GM18511 (cell line): ENCODE data around the gene IFI44.

ENCODE experiments used
- ATAC-seq: cut with Tn5 transposase; IDR thresholded peaks from one replicate; pipeline ENCODE4 v1.9.1; 2021; ENCODE audit warnings: mild to moderate bottlenecking, moderate library complexity; ENCODE audit not compliant: unreplicated experiment

IFI44 gene

DNA sequence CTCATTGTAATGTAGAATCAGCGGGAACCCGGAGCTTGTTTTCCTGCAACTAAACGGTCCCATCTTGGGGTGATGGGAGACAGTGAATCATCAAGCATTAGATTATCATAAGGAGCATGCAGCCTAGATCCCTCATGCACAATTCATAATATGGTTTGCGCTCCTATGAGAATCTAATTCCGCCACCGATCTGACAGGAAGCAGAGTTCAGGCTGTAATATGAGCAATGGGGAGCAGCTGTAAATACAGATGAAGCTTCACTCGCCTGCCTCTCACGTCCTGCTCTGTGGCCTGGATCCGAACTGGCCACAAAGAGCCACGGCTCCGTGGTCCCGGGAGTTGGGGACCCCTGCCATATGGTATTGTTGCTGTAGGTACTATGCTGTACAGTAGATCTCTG, 1.6 kb downstream of the IFI44 start:
- peak; percentile 55 for ATAC-seq

DNA sequence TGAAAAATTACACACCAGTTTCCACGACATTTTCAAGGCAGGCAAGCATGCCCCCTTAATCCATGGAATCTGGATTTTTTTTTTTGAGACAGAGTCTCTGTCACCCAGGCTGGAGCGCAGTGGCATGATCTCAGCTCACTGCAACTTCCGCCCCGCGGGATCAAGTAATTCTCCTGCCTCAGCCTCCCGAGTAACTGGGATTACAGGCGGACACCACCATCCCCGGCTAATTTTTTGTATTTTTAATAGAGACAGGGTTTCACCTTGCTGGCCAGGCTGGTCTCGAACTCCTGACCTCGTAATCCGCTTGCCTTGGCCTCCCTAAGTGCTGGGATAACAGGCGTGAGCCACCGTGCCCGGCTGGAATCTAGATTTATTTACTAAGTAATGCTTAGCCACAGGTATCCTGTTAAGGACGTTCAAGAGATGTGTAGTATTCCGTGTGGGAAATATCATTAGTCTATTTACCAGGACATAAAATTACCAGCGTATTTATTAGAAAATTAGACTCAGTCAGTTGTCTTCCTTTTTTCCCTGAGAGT, 2.5 kb downstream of the IFI44 start:
- ATAC-seq: no peak

DNA sequence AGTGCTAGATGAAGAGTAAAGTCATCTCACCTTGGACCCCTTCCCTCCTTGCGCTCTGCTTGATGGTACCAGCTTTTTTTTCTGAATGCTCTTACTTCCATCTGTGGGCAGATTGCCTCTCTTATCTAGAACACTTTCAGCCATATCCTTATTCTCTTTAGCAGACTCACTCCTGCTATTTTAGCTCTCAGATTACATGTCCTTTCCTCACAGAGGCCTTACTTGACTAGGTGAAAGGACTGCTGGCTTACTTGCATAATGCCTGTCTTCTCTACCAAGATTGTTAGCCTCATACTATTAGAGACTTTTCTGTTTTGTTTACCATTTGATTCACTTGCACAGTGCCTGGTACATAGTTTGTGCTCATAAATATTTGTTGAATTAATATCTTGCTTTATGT, 9.3 kb downstream of the IFI44 start:
- ATAC-seq: no peak

DNA sequence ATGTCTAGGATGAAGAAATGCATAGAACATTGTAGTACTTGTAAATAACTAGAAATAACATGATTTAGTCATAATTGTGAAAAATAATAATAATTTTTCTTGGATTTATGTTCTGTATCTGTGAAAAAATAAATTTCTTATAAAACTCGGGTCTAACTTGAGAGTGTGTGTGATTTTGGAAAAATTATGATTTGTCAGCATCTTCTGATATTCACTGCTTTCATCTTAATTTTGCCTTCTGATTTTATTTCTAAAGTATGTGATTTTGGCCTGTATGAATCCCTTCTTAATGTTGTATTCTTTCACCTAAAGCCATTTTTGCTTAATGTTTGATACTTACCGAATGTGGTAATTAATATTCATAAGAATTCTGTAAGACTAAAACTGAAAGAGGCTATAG, 14.3 kb downstream of the IFI44 start:
- ATAC-seq: no peak

DNA sequence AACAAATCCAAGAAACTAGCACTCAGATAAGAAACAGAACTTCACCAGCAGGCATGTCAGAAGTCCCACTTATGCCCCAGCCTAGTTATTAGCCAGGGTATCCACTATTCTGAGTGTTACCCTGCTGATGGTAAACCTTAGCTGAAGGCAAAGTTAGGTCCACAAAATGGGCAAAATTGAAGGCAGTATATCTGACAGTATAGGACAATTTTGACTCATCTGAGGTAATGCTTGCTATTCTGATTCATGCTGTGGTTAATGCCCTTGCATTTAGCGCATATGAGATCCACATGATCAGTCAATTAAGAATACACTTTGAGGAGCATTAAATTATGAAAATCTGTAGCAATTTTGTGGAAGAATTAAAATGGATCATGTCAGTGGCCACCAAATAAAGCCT, 15.1 kb downstream of the IFI44 start:
- ATAC-seq: no peak

DNA sequence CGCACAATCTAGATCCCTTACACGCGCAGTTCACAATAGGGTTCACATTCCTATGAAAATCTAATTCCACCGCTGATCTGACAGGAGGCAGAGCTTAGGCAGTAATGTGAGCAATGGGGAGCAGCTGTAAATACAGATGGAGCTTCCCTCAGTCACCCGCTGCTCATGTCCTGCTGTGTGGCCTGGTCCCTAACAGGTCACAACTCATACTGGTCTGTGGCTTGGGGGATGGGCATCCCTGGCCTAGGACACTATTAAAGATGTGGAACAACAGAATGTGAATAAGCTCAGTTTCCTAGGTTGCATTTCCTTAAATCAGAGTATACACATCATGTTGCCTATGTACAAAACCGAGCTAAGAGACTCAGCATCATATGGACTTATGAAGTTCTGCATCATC, 16.2 kb downstream of the IFI44 start:
- no peak for ATAC-seq

DNA sequence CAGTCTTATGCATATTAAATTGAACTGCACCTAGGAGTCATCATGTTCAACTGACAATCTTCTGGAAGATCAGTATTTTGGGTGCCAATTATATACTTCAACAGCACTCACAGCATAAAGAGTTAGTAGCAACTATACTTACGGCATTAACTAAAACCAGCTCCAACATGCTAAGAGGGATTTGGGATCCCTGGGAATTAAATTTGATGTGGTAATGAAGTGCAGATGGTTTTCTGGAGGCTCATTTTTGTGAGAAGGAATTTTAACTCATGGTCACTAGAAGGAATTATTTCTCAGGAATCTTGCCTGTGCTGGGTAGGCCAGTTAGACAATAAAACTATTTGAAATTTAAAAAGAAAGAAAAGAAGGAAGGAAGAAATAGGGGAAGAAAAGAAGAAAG, 18.3 kb downstream of the IFI44 start:
- no peak for ATAC-seq

DNA sequence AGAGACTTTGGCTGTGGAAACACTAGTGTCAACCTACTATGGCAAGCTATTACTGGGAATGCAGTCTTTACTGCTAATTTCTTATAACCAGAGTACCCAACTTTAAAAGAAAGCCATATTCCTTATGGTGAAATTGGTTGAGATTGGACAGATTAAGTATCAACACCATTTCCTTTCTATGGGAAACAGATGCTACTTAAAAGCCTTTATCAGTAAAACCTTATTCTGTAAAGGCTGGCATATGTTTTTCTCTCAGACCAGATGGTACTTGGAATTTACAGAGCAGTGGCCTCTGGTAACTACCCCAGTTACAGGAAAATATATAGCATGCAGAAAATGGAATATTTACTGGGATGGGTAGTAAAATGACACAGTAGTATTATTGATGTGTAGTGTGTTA, 18.8 kb downstream of the IFI44 start:
- ATAC-seq: no peak

DNA sequence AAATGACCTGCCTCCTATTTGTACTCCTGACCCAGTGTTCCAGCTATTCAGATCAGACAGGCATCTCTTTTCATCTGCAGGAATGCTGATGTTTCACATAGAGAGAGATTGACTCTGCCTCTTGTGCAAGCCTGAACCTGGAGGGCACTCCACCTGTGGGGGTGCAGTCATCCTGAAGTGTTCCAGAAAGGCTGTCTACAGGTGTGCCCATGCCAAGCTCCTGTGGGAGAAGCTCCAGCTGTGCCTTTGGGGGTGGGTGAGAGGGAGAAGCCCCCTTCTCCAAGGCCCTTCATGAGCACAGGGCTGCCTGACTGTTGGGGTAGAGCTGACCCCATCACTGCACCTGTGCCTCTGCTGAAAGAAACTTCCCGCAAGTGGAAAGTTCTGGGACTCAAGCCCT, 22.8 kb downstream of the IFI44 start:
- no peak for ATAC-seq

DNA sequence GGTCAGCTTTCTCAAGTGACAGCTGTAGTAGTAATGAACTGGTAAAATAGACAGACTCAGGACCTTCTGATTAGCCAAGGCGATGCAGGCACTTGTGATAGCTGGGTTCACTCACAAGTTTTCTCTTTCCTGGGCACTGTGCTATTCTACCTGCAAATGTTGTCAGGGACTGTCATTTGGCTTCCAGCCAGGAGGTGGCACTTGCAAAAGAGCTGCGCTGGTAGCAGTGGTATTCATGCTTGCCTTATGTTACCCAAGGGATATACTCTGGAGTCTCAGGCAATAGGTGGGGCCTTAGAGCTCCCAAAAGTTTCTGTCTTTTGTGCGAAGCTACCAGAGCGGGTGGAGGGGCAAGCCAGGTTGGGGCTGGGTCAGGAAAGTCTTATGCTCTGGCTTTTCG, 23.5 kb downstream of the IFI44 start:
- no peak for ATAC-seq

DNA sequence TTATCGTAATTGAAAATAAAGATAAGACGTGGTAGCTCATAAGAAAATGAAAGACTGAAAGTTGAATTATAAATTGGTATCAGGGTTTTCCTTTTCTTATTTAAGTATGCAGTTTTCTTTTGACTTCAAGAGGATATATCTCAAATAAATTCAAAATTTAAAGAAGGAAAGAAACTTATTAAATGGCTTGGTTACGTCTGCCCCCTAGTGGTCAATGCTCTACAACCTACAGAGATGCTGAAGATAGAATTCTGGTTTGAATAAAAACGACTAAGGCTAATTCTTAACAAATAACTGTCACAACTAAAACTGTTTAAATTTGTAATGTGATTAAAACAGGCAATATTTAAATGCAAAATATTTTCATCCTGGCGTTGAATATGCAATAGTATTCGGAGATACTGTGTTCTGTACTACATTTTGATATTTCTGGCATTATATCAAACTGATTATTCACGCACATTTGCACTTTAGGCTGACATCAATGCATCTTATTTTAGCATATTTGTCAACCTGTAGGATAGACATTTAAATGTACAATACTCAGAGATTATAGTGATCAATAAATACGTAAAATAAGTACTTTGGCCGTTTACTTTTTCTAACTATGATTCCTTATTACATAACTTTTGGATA, 26.8 kb downstream of the IFI44 start:
- peak; percentile 43 for ATAC-seq

DNA sequence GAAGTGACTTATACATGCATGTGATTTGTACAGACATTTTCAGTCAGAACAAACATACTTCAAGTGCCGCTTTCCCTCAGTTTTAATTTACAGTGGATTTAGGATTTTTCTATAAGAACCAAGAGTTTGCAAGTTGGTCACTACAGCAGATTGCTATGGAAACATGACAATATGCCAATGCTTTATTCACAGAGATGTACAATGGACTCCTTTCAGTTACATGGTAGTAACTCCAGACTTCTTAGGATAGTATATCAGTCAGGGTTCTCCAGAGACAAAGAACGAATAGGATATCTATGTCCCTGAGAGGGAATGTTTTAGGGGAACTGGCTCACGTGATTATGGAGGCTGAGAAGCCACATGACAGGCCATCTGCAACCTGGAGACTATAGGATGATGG, 27.4 kb downstream of the IFI44 start:
- ATAC-seq: no peak

DNA sequence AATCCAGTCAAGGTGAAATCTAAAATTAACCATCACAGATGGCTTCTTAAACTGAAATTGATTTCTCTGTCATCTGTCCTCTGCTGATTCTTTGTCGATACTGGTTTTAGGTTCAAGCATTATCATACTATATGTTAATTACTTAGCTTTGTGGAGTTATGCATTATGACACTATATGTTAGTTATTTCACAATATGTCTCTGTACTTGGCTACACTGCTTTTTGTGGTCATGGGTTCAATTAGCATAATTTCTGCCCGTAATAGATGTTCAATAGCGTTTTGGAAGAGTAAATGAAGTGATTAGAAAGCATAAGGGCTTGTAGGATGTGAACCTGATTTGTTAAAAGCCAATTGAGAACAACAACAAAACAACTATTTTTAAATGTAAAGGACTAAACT, 28.2 kb downstream of the IFI44 start:
- ATAC-seq: no peak

DNA sequence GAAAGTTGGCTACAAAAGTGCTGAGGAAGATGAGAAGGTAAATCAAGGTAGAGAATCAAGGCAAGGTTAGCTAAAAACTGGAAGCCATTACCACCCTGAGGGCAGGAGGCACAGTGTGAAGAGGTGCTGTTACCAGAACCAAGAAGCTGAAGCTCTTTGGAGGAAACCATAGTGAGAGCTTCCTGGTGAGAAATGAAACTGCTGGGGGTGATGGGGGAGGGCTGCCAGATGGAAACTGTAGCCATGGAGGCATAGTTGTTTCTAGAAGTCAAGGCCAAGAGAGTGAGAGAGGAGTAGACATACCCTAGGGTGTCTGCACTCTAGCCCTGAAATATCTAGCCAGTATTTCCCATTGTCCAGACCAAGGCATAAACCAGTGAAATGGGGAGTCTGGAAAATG, 28.7 kb downstream of the IFI44 start:
- peak; percentile 88 for ATAC-seq

DNA sequence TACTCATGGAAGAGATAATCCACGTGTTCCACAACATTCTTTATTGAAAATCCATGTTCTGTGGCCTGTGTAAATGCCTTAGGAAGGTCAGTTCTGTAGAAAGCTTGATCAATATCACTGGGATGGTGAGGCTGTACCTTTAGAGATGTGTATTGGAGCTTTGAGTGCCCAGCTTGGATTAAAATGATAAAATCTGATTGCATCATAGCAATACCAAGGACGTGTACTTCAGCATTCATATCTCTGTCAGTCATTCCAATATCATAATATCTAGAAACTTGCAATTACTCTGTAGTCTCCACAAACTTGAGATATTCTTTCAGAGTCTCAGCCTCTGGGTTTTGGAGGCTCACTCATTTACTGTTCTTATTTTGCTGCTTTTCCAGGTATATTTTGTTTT, 31.6 kb downstream of the IFI44 start:
- ATAC-seq: no peak

DNA sequence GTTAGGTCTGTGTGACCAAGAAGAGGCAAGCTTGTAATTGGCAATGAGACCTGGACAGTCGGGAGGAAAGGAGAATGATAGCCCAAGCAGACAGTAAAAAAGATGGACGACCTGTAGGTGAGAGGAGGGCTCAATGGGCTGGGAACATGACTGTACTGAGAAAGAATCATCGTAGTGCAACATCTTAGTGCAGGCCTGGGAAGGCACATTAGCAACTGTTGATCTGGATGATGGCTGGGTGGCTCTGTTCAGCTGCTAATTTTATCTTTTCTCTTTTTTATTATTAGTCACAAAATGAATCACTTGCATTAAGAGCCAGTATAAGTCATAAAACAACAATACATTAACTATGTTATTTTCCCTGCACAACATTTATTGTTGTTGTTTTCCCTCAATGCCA, 32.9 kb downstream of the IFI44 start:
- ATAC-seq: no peak

DNA sequence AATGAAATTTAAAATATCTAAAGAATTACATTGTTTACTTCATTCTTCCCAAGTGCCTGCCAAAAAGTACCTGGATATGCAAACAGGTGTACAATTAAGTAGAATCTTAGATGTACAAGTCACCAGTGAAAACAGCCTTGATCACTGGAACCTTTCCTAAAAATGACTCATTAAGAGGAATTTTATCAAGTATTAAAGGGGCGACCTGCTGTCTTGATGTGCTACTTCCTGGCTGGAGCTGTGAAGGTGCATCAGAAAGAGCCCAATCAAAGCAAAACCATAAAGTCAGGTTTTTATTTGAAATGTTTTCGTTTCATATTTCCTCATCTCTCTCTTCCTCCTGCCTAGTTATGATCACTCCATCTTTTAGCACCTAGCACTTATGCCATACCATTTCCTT, 33.4 kb downstream of the IFI44 start:
- no peak for ATAC-seq

DNA sequence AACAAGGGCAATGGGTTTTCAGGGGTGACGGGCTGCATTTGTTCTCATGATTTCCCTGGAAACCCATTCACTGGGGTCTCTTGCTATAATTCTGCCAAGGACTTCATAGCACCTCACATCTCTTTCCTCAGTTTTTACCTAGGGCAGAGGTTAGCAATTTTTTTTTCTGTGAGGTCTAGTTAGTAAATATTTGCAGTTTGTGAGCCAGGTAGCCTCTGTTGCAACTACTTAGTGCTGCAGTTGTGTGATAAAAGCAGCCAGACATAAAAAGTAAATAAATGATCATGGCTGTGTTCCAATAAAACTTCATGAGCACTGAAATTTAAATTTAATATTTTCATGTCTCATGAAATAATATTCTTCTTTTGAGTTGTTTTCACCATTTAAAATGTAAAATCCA, 37.7 kb downstream of the IFI44 start:
- ATAC-seq: no peak

DNA sequence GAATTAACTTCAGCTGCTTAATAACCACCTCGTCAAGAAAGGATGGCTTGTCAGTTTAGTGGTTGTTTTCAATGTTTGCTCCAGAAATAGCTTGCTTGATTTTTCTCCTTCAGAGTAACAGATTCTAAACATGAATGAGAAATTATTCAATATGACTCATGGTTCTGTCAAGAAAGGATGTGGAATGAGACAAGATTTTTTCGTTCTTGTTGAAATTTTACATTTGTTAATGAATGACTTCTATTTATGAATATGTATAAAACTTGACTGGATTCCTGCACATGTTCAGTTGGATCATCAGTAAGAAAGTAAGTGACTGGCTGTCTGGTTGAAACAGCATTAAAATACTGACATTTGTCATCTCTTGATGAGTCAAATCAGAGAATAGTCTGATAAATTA, 38.3 kb downstream of the IFI44 start:
- peak; percentile 53 for ATAC-seq

DNA sequence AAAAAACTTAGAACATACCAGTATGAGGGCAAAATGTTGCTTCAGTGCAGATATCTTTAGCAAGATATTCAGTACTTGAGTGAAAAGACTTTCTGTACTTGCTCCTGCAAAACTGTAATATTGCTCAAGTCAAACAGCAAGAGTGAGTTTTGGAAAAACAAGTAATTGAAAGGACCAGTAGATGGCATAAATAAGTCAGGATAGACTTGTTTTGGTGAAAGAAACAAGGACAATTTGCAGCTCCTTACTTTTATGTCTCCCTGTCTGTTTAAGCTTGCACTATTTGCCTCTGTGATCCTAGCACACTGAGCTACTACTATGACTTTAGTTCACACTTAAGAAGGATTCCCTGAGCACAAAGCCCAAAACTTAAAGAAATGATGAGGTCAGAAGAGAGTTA, 39.1 kb downstream of the IFI44 start:
- no peak for ATAC-seq

DNA sequence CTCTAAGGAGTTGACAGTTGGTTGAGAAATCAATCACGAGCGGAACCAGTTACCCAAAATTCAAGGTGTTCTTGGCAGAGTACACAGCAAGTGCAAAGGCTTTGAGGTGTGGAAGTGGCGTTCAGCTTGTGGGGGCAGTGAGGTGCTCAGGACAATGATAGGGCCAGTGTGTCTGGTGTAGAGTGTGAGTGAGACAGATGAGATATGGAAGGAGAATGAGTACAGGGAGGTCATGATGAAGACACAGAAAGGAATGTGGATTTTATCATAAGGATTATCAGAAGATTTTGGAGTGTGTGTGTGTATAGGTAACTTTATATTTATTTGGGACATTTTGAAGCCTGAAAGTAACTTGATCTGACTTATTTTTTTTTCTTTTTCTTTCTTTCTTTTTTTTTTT, 40.9 kb downstream of the IFI44 start:
- ATAC-seq: no peak

DNA sequence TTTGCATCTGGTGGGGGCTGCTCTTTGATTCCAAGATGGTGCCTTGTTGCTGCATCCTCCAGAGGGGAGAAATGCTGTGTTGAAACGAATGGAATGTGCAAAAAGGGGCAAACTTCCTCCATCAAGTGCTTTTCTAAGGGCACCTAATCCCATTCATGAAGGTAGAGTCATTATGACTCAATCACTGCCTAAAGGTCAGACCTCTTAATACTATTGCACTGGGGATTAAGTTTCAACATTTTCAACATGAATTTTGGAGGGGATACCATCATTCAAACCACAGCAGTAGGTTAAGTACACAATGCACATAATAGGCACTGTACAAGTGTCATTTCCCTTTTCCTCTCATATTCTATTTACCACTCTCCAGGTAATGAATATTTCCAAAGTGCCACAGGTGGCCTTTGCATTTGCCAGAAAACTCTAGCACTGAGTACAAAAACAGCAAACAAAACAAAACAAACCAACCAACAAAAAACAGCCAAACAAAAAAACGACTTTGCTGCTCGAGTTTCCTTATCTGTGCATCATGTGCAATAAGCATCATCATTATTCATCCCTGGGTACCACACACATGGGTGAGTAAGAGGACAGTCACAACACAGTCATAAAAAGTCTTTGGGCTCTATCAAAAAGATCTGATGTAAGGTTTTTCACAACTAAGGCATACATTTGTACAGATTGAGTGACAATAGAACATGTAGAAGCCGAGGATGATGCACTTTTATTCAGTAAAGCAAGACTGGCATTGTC, 42.5 kb downstream of the IFI44 start:
- no peak for ATAC-seq

DNA sequence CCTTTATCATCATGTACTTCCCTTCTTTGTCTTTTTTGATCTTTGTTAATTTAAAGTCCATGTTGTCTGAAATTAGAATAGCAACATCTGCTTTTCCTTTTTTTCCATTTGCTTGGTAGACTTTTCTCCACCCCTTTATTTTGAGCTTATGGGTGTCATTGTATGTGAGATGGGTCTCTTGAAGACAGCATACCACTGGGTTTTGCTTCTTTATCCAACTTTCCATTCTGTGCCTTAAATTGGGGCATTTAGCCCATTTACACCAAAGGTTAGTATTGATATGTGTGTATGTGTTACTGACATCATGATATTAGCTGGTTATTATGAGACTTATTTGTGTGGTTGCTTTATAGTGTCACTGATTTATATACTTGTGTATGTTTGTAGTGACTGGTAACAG, 50.2 kb downstream of the IFI44 start:
- ATAC-seq: no peak
